Stimulated activated effector memory CD8-positive, alpha-beta T cell treated with anti-CD3 and anti-CD28 coated beads, Interleukin-12 subunit alpha, Interleukin-12 subunit beta, amount 100 ng/mL, for 72 hours (primary cell): ENCODE results near the gene VWF.

ENCODE experiments used
- ATAC-seq: fragments of 150-1000 bp; cut with Tn5 transposase; 2 replicates; pipeline ENCODE4 v1.10.0; 2021
- DNase-seq, 2 donors: peaks; one replicate each; pipeline ENCODE4 v3.0.0; 2021 to 2022; ENCODE audit warnings: low spot score in 2 of 2
- H3K27ac Mint-ChIP-seq: one replicate; pipeline ENCODE4 v1.8.0; 2022; ENCODE audit warnings: mild to moderate bottlenecking, mixed read lengths
- H3K36me3 Mint-ChIP-seq: one replicate; pipeline ENCODE4 v1.8.0; 2022; ENCODE audit warnings: mild to moderate bottlenecking, mixed read lengths
- H3K4me1 Mint-ChIP-seq: one replicate; pipeline ENCODE4 v1.8.0; 2022; ENCODE audit warnings: mixed read lengths
- H3K4me3 Mint-ChIP-seq: one replicate; pipeline ENCODE4 v1.8.0; 2022; ENCODE audit warnings: mild to moderate bottlenecking, mixed read lengths
- H3K9me3 Mint-ChIP-seq: one replicate; pipeline ENCODE4 v1.8.0; 2022; ENCODE audit warnings: mixed read lengths

VWF gene

DNA sequence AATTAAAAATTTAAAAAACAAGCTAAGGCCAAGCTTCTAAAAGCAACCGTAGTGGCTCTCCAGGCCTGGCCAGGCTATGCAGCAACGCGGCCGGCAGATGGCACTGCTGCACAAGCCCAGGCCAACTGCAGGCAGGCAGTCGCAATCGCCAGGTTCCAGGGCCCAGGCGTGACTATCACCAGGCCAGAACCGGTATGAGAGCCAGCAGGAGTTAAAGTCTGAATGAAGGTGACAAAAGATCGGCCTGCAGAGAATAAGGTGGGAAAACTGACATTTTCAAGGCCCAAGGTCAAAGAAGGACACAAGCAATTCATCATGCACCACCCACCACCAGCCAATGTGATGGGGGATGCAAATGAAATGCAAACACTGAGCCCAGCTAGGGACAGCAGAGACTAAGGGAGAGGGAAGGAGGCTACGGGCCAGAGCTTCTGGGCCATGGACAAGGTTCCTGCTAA is 135.8 kb downstream of the VWF start:
- Mint-ChIP-seq H3K27ac (no peak overlapping the region), H3K4me1 (peaks cover 4% of the 10 kb centered on the region), H3K4me3 (no peak overlapping the region), H3K36me3 (no peaks in the 10 kb centered on the region), H3K9me3 (no peaks in the 10 kb centered on the region)
- peak; percentile 87 for ATAC-seq
- peak; percentile 69 to 81 for DNase-seq

- Mint-ChIP-seq H3K9me3 (no peaks in the 10 kb centered on the region), H3K4me1 (peaks cover 4% of the 10 kb centered on the region), H3K36me3 (no peaks in the 10 kb centered on the region), H3K4me3 (no peak overlapping the region), H3K27ac (peak overlapping the region; percentile 26)
- no peak for DNase-seq
- no peak for ATAC-seq
These were observed 136.4 kb downstream of the VWF start for GRCh38 chr12:5988088-5988487.

DNA sequence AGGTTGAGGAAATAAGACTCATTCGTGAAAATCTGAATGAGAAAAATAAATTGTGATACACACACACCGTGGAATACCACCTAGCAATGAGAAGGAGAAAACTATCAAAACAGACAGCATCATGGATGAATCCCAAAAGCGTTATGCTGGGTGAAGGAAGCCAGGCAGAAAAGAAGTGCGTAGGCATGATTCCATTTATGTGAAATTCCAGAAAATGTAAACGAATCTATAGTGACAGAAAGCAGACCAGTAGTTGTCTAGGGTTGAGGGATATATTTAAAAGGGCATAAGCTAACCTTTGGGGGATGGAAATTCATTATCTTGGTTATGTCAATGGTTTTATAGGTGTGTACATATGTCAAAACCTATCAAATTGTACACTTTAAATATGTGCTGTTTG is 136.9 kb downstream of the VWF start:
- Mint-ChIP-seq H3K4me3 (no peak overlapping the region), H3K27ac (peak overlapping the region; percentile 26), H3K4me1 (peaks cover 4% of the 10 kb centered on the region), H3K36me3 (no peaks in the 10 kb centered on the region), H3K9me3 (no peaks in the 10 kb centered on the region)
- ATAC-seq (no peak), DNase-seq (no peak)

DNA sequence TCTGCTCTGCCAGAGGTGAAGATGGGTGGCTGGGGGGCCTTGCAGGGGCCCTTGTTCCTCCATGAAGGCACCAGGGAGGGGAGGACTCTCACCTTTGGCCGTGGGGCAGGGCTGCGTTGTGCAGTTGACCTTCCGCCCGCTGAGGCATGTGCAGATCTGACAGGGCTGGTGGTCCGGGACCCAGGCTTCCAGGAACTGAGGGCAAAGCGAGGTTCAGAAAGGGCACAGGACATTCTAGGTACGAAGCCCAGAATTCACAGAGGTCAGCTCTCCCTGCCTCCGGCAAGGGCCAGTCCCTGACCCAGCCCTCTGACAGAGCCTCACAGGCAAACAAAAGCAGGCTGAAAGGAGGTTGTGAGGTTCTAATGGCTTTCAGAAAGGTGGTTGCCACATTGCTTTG is 139.0 kb downstream of the VWF start:
- Mint-ChIP-seq H3K4me3 (no peak overlapping the region), H3K27ac (no peak overlapping the region), H3K9me3 (no peaks in the 10 kb centered on the region), H3K36me3 (no peaks in the 10 kb centered on the region), H3K4me1 (peaks cover 4% of the 10 kb centered on the region)
- ATAC-seq = no peak
- no peak for DNase-seq

- peak in 1 of 2 donors; percentile 34 for DNase-seq
- Mint-ChIP-seq H3K36me3 (no peaks in the 10 kb centered on the region), H3K27ac (no peak overlapping the region)
These were observed 139.6 kb downstream of the VWF start for GRCh38 chr12:5984873-5985272.

DNA sequence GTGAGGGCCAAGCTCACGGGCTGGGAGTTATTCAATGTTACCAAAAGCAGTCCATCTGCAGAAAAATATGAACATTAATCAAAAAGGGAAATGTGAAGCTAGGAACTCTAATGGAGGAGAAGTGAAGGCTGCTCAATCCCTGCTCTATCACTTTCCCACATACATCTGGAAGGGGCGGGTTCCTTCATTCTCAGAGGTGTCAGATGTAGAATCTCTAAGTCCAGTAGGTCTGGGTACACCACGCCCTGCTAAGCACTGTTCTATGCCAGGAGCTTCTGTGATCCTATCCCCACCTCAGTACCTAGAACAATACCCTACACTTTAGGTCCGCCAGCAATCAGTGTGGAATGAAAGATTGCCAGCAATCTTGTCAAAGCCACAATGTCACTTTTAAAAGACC is 142.4 kb downstream of the VWF start:
- no peak for ATAC-seq

More at GRCh38 chr12:5984873-5985272, 139.6 kb downstream of the VWF start:
- Mint-ChIP-seq H3K4me1 (peaks cover 4% of the 10 kb centered on the region), H3K9me3 (no peaks in the 10 kb centered on the region), H3K4me3 (no peak overlapping the region)
- ATAC-seq = no peak

GRCh38 chr12:5977556-5977955 is 146.9 kb downstream of the VWF start:
- ATAC-seq = no peak

More for the DNA sequence above, 142.4 kb downstream of the VWF start:
- Mint-ChIP-seq H3K27ac (no peak overlapping the region), H3K4me1 (no peaks in the 10 kb centered on the region), H3K9me3 (no peaks in the 10 kb centered on the region), H3K36me3 (no peaks in the 10 kb centered on the region), H3K4me3 (no peak overlapping the region)
- DNase-seq = peak in 1 of 2 donors; percentile 33

DNA sequence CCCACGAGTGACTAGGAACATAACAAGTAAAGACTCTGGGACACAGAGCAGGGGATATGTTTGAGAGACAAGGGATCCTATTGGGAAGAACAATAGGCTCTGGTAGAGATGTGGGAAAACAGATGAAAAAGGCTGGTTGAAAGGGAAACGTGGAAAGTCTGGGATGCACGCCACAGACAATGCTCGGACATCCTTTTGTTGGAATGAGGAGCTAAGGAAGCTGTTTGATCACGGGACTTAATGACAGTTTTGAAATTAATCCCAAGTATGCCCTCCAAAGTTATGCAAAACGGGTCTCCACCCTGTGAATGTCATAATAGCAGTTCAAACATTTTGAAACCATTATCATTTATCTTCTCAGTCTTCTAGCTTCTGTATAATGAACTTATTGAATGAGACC is 147.8 kb downstream of the VWF start:
- Mint-ChIP-seq H3K9me3 (no peaks in the 10 kb centered on the region), H3K4me3 (no peak overlapping the region), H3K36me3 (no peaks in the 10 kb centered on the region), H3K27ac (no peak overlapping the region), H3K4me1 (no peaks in the 10 kb centered on the region)
- DNase-seq (no peak), ATAC-seq (no peak)

More at GRCh38 chr12:5977556-5977955, 146.9 kb downstream of the VWF start:
- Mint-ChIP-seq H3K9me3 (no peaks in the 10 kb centered on the region), H3K27ac (no peak overlapping the region), H3K4me3 (no peak overlapping the region), H3K36me3 (no peaks in the 10 kb centered on the region), H3K4me1 (no peaks in the 10 kb centered on the region)
- DNase-seq = no peak

GRCh38 chr12:5976196-5976595 is 148.3 kb downstream of the VWF start:
- DNase-seq (peak in 1 of 2 donors; percentile 33), ATAC-seq (no peak)
- no peak overlapping the region for H3K27ac Mint-ChIP-seq
- H3K4me3 Mint-ChIP-seq = no peak overlapping the region
- H3K4me1 Mint-ChIP-seq = no peaks in the 10 kb centered on the region
- no peaks in the 10 kb centered on the region for H3K36me3 Mint-ChIP-seq
- no peaks in the 10 kb centered on the region for H3K9me3 Mint-ChIP-seq

DNA sequence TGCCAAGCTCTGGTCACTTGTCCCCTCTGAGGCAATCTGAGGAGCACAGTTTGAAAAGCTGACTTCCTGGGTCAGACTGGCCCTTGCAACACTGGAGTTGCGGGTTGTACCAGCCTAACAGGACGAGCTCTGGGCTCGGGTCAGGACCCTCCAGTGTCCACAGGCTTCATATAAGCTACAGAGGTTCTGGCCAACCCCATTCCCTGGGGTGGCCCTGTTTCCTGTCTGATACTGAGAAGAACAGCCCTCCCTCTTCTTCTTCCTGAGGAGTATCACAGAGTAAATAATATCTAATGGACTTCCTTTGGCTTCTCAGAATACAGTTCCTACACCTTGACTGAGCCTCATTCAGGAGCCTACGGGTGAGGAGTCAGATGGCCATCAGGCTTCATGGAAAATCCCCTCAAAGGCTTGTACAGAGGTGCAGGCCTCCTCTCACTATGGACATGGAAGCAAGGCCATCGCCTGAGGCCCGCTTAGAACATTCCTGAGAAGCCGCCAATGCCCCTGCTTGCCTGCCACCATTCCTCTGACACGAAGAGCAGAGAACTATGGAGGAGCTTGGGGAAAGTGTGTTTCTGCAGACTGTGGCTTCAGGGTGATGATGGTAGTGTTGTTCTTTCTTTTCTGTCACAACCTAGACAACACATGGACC is 150.9 kb downstream of the VWF start:
- Mint-ChIP-seq H3K36me3 (no peaks in the 10 kb centered on the region), H3K27ac (no peak overlapping the region), H3K4me3 (no peak overlapping the region), H3K9me3 (no peaks in the 10 kb centered on the region), H3K4me1 (no peaks in the 10 kb centered on the region)
- ATAC-seq (no peak), DNase-seq (no peak)

DNA sequence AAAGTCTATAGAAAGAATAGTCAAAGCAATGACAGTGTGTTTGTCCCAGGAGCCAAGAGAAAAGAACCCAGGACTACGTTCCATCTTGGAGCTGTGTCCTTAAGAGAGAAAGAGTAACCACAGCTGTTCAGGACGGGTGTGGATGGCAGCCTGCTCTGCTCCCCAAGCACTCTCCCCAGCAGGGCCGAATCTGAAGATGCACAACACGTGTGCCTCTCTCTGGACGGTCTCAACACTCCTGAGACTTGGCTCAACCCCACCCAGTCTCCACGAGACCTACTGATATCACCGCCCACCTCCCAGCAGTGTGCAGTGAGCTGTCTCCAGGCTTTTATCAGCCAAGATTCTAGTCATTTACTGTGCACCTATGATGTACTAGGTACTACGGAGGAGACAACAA is 152.1 kb downstream of the VWF start:
- ATAC-seq = no peak
- DNase-seq = no peak
- Mint-ChIP-seq H3K9me3 (no peaks in the 10 kb centered on the region), H3K27ac (no peak overlapping the region), H3K36me3 (no peaks in the 10 kb centered on the region), H3K4me1 (no peaks in the 10 kb centered on the region), H3K4me3 (no peak overlapping the region)

DNA sequence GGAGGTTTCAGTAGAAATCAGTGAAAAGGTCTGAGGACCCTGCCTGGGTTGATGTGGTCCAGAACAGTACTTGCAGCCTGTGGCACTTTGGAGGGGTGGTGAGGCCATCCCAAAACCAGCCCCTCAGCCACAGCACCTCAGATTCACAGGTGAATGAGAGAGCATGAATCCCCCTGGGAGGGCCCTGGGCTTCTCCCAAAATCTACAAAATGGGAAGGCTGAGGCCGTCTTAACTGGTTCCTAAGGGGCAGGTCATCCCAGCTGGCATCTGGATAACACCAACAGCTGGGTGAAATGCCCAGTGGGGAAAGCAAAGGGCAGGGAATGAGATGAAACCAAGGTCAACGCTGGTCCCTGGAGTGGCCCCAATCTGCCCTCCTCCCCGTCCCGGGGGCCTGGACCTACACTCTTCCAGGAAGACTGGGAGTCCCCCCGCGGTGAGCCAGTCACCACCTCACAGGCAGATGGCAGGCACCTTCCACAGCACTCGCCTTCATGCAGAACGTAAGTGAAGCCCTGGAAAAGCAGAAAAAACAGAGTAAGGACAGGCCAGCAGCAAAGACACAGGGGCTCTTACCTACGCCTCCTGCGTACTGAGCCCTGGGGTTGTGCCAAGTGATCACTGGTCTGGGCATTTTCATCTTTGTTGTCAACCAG is 153.1 kb downstream of the VWF start:
- Mint-ChIP-seq H3K27ac (no peak overlapping the region), H3K4me3 (no peak overlapping the region), H3K9me3 (no peaks in the 10 kb centered on the region), H3K4me1 (no peaks in the 10 kb centered on the region), H3K36me3 (no peaks in the 10 kb centered on the region)
- ATAC-seq = no peak
- peak in 1 of 2 donors; percentile 36 for DNase-seq

- H3K4me3 Mint-ChIP-seq = no peak overlapping the region
- no peaks in the 10 kb centered on the region for H3K9me3 Mint-ChIP-seq
- no peaks in the 10 kb centered on the region for H3K4me1 Mint-ChIP-seq
- no peak overlapping the region for H3K27ac Mint-ChIP-seq
- no peaks in the 10 kb centered on the region for H3K36me3 Mint-ChIP-seq
- no peak for DNase-seq
- ATAC-seq = no peak
These were observed 154.3 kb downstream of the VWF start for GRCh38 chr12:5969974-5970690.

GRCh38 chr12:5969156-5969973 is 155.1 kb downstream of the VWF start:
- no peaks in the 10 kb centered on the region for H3K9me3 Mint-ChIP-seq
- H3K27ac Mint-ChIP-seq = no peak overlapping the region
- ATAC-seq (no peak), DNase-seq (no peak)
- H3K4me3 Mint-ChIP-seq = no peak overlapping the region
- H3K36me3 Mint-ChIP-seq = no peaks in the 10 kb centered on the region
- no peaks in the 10 kb centered on the region for H3K4me1 Mint-ChIP-seq
